ENCODE data around the gene SUCLG1.

Gene SUCLG1

GRCh38 chr2:84380875-84381274 lies 78.2 kb downstream of the SUCLG1 start:
- H3K27ac ChIP-seq (ENCODE audit: extremely low read depth, low read depth, low read length), result no peak overlapping the region
- no peaks in the 10 kb centered on the region for H3K9me3 ChIP-seq (ENCODE audit: control insufficient read depth, insufficient read depth, low read depth, low read length)
- no peak overlapping the region for H3K4me3 ChIP-seq (ENCODE audit: low read depth, low read length)
- ChIA-PET CTCF (no interaction called here), POLR2A (no interaction called here)
- no peaks in the 10 kb centered on the region for H3K4me1 ChIP-seq (ENCODE audit: control insufficient read depth, insufficient read depth, low read length)
- no peak for TF ChIP-seq ZBTB20 (tag by site-specific recombination; IDR thresholded peaks at IDR 0.05)
- no peak for TF ChIP-seq HOXD13 (CRISPR knock-in tag; IDR thresholded peaks at IDR 0.05; ENCODE audit: borderline replicate concordance)
- TF ChIP-seq ZSCAN30 (tag by site-specific recombination; IDR thresholded peaks at IDR 0.05), result no peak
- TF ChIP-seq ZNF148 (tag by site-specific recombination; IDR thresholded peaks at IDR 0.05; ENCODE audit: borderline replicate concordance), result no peak
- TF ChIP-seq ZNF580 (tag by site-specific recombination; IDR thresholded peaks at IDR 0.05), result no peak
- no peak for TF ChIP-seq RBAK (tag by site-specific recombination; IDR thresholded peaks at IDR 0.05)
- TF ChIP-seq YY1 (tag by site-specific recombination; IDR thresholded peaks at IDR 0.05), result no peak
- no peak for TF ChIP-seq INSM2 (tag by site-specific recombination; IDR thresholded peaks at IDR 0.05)
- no peak for TF ChIP-seq ZNF501 (tag by site-specific recombination; IDR thresholded peaks at IDR 0.05)
- no peak for TF ChIP-seq BCL11A (tag by site-specific recombination; IDR thresholded peaks at IDR 0.05; ENCODE audit: low read depth)
- TF ChIP-seq ZNF624 (tag by site-specific recombination; IDR thresholded peaks at IDR 0.05), result no peak
- no peak for TF ChIP-seq ZNF132 (tag by site-specific recombination; IDR thresholded peaks at IDR 0.05; ENCODE audit: borderline replicate concordance)
- no peaks in the 10 kb centered on the region for H3K36me3 ChIP-seq (ENCODE audit: control insufficient read depth in 2 of 2, insufficient read depth in 1 of 2, low read length in 2 of 2)

GRCh38 chr2:84378960-84379359 lies 80.1 kb downstream of the SUCLG1 start:
- Histone ChIP-seq H3K9me3 (ENCODE audit: control insufficient read depth, insufficient read depth, low read depth, low read length) (no peaks in the 10 kb centered on the region), H3K4me3 (ENCODE audit: low read depth, low read length) (no peak overlapping the region), H3K36me3 (ENCODE audit: control insufficient read depth in 2 of 2, insufficient read depth in 1 of 2, low read length in 2 of 2) (no peaks in the 10 kb centered on the region), H3K4me1 (ENCODE audit: control insufficient read depth, insufficient read depth, low read length) (no peaks in the 10 kb centered on the region), H3K27ac (ENCODE audit: extremely low read depth, low read depth, low read length) (no peak overlapping the region)
- ChIA-PET POLR2A (interaction anchor here (1.0 kb wide), 1 partner anchor 10 kb away, joined by 4 read pairs; no protein-coding TSS in a partner anchor), CTCF (interaction anchor here (1.0 kb wide), 1 partner anchor 39 kb away, joined by 3 read pairs; no protein-coding TSS in a partner anchor)
- TF ChIP-seq ZNF426 (tag by site-specific recombination; IDR thresholded peaks at IDR 0.05), result no peak
- TF ChIP-seq ZNF510 (tag by site-specific recombination; IDR thresholded peaks at IDR 0.05; ENCODE audit: insufficient replicate concordance), result no peak
- no peak for TF ChIP-seq ZNF521 (tag by site-specific recombination; IDR thresholded peaks at IDR 0.05)
- TF ChIP-seq ZNF10 (tag by site-specific recombination; IDR thresholded peaks at IDR 0.05), result no peak
- no peak for TF ChIP-seq PRDM2 (tag by site-specific recombination; IDR thresholded peaks at IDR 0.05; ENCODE audit: borderline replicate concordance)
- no peak for TF ChIP-seq ZNF26 (tag by site-specific recombination; IDR thresholded peaks at IDR 0.05)
- TF ChIP-seq ZNF548 (tag by site-specific recombination; IDR thresholded peaks at IDR 0.05), result no peak
- TF ChIP-seq PRDM10 (tag by site-specific recombination; IDR thresholded peaks at IDR 0.05), result no peak

Data from HEK293 (cell line).